ENCODE measurements around the gene IKZF5. TPM values are rescaled to one million over a fixed set of nuclear protein-coding genes. Genes with fewer than 3 reads are reported as not detected.

The IKZF5 gene
- total and polyA plus RNA-seq, 4 donors: 6.1 to 19.9 (median 11.6) TPM

DNA sequence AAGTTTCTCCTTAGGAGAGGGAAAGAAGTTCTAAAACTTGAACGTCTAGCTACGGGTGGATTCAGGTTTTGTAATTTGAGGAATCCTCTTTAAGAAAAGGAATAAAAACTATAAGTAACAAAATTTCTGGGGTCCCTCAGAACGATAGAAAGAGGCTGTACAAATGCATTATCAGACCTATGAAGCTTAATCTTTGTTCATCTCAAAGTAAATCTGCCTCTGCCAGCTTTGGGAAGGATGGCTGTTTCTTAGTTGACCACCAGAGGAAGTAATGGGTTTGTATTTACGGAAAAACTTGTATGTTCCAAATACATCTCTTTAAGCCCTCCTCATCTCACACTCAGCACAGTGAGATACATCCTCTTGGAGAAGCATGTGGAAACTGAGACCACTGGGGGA, 27.5 kb downstream of the IKZF5 start:
- peak overlapping the region; percentile 16 to 24 for H3K27ac ChIP-seq (ENCODE audit: low read depth in 1 of 2, low read length in 1 of 2)
- H3K9ac ChIP-seq (ENCODE audit: insufficient read depth in 1 of 2, low read length in 2 of 2): peak overlapping the region in 1 of 2 donors; percentile 42
- peaks cover 0 to 11% (median 3%) of the 10 kb centered on the region in 5 donors for H3K4me1 ChIP-seq (ENCODE audit: control insufficient read depth in 5 of 5, insufficient read depth in 5 of 5, low read length in 5 of 5)
- H3K27me3 ChIP-seq (ENCODE audit: control insufficient read depth in 3 of 3, insufficient read depth in 3 of 3, low read length in 2 of 3): no peaks in the 10 kb centered on the region
- DNase-seq (peak; percentile 41 to 75 (median 68)), ATAC-seq (ENCODE audit: insufficient read depth, low FRiP score) (no peak)
- TF ChIP-seq CTCF (IDR thresholded peaks at IDR 0.05; ENCODE audit: control extremely low read depth, extremely low read depth): no peak
- H3K4me3 ChIP-seq: no peak overlapping the region
- WGBS, 2 donors: 19 to 26% methylated on average over 4 of the region's 4 CpGs
- H3K36me3 ChIP-seq (ENCODE audit: control insufficient read depth in 4 of 4, insufficient read depth in 4 of 4, low read length in 4 of 4): peaks cover 0 to 2% (median 0%) of the 10 kb centered on the region in 4 donors
- H3K9me3 ChIP-seq (ENCODE audit: control insufficient read depth in 4 of 4, insufficient read depth in 3 of 4, low read length in 3 of 4): no peaks in the 10 kb centered on the region

GRCh38 chr10:122980209-122981065, 28.2 kb downstream of the IKZF5 start, which contains the start of gene PSTK:
Gene PSTK, plus strand, starts transcription at chr10:122980401. Its CDS starts 79 bp downstream, at chr10:122980480.
- ATAC-seq (ENCODE audit: insufficient read depth, low FRiP score) (peak; percentile 99), DNase-seq (peak; percentile 95 to 96 (median 96))
- WGBS, 2 donors: 1% methylated on average over 63 to 73 of the region's 73 CpGs
- Histone ChIP-seq H3K27ac (ENCODE audit: low read depth in 1 of 2, low read length in 1 of 2) (peak within 1 kb of the TSS; percentile 99), H3K36me3 (ENCODE audit: control insufficient read depth in 4 of 4, insufficient read depth in 4 of 4, low read length in 4 of 4) (peaks cover 0 to 2% (median 0%) of the 10 kb centered on the region in 4 donors), H3K9me3 (ENCODE audit: control insufficient read depth in 4 of 4, insufficient read depth in 3 of 4, low read length in 3 of 4) (no peaks in the 10 kb centered on the region), H3K9ac (ENCODE audit: insufficient read depth in 1 of 2, low read length in 2 of 2) (peak within 1 kb of the TSS; percentile 58 to 71), H3K27me3 (ENCODE audit: control insufficient read depth in 3 of 3, insufficient read depth in 3 of 3, low read length in 2 of 3) (no peaks in the 10 kb centered on the region), H3K4me3 (peak within 1 kb of the TSS; percentile 90), H3K4me1 (ENCODE audit: control insufficient read depth in 5 of 5, insufficient read depth in 5 of 5, low read length in 5 of 5) (peaks cover 0 to 11% (median 3%) of the 10 kb centered on the region in 5 donors)
- TF ChIP-seq CTCF (IDR thresholded peaks at IDR 0.05; ENCODE audit: control extremely low read depth, extremely low read depth): peak; percentile 73

- Histone ChIP-seq H3K36me3 (ENCODE audit: control insufficient read depth in 4 of 4, insufficient read depth in 4 of 4, low read length in 4 of 4) (no peaks in the 10 kb centered on the region), H3K9me3 (ENCODE audit: control insufficient read depth in 4 of 4, insufficient read depth in 3 of 4, low read length in 3 of 4) (no peaks in the 10 kb centered on the region), H3K27me3 (ENCODE audit: control insufficient read depth in 3 of 3, insufficient read depth in 3 of 3, low read length in 2 of 3) (no peaks in the 10 kb centered on the region), H3K27ac (ENCODE audit: low read depth in 1 of 2, low read length in 1 of 2) (no peak overlapping the region), H3K9ac (ENCODE audit: insufficient read depth in 1 of 2, low read length in 2 of 2) (no peak overlapping the region), H3K4me3 (no peak overlapping the region), H3K4me1 (ENCODE audit: control insufficient read depth in 5 of 5, insufficient read depth in 5 of 5, low read length in 5 of 5) (peaks cover 0 to under 1% (median 0%) of the 10 kb centered on the region in 5 donors)
- TF ChIP-seq CTCF (IDR thresholded peaks at IDR 0.05; ENCODE audit: control extremely low read depth, extremely low read depth): no peak
- no peak for DNase-seq
- WGBS, 2 donors: 82 to 89% methylated on average over 3 of the region's 3 CpGs
- no peak for ATAC-seq (ENCODE audit: insufficient read depth, low FRiP score)
Measured at GRCh38 chr10:122974543-122975064, 34.0 kb downstream of the IKZF5 start.

Data from lung (tissue), 12 donors.